ENCODE data around the gene ARID4B.

DNA sequence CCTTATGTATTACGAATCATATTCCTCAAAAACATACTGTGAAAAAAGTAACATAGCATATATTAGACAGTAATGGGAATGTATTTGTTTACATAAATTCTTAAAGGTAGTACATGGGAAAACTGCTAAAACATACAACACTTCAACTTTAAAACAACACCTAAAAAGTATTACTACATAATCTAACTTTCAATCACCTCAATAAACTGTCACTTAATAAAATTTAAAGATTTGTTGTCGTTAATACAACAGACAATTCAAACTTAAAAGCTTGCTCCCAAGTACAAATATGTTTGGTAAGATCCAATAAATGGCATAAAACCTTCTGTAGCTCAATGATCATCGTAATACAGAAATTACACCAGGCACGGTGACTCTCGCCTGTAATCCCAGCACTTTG is 3.7 kb downstream of the ARID4B start:
- TF ChIP-seq, protein P1, sequence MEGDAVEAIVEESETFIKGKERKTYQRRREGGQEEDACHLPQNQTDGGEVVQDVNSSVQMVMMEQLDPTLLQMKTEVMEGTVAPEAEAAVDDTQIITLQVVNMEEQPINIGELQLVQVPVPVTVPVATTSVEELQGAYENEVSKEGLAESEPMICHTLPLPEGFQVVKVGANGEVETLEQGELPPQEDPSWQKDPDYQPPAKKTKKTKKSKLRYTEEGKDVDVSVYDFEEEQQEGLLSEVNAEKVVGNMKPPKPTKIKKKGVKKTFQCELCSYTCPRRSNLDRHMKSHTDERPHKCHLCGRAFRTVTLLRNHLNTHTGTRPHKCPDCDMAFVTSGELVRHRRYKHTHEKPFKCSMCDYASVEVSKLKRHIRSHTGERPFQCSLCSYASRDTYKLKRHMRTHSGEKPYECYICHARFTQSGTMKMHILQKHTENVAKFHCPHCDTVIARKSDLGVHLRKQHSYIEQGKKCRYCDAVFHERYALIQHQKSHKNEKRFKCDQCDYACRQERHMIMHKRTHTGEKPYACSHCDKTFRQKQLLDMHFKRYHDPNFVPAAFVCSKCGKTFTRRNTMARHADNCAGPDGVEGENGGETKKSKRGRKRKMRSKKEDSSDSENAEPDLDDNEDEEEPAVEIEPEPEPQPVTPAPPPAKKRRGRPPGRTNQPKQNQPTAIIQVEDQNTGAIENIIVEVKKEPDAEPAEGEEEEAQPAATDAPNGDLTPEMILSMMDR (IDR thresholded peaks at IDR 0.05; ENCODE audit: borderline replicate concordance, extremely low read depth, low read length, poor library complexity, severe bottlenecking), result no peak
- no peak for TF ChIP-seq EZH2 (IDR thresholded peaks at IDR 0.05; ENCODE audit: borderline replicate concordance, low read depth, low read length, severe bottlenecking)

All from DND-41 (cell line).